KOPT-K1 (cell line): ENCODE data around the gene TRPV4.

Experiments used
- H3K27ac ChIP-seq: fragments of 200-600 bp; sonication (generic); 2 replicates; pipeline ENCODE4 v1.5.1; 2016; ENCODE audit warnings: antibody characterized with exemption, mild to moderate bottlenecking, low read depth, low read length; ENCODE audit not compliant: poor library complexity, severe bottlenecking
- H3K36me3 ChIP-seq: fragments of 200-600 bp; sonication (generic); 2 replicates; pipeline ENCODE4 v1.5.1; 2017; ENCODE audit warnings: antibody characterized with exemption, mild to moderate bottlenecking, low read length, moderate library complexity; ENCODE audit not compliant: insufficient read depth
- H3K9me3 ChIP-seq: fragments of 200-600 bp; sonication (generic); 2 replicates; pipeline ENCODE4 v1.5.1; 2017; ENCODE audit warnings: antibody characterized with exemption, low read length, mild to moderate bottlenecking; ENCODE audit not compliant: insufficient read depth, poor library complexity, severe bottlenecking

The TRPV4 gene

GRCh38 chr12:109771746-109772621, 61.2 kb downstream of the TRPV4 start:
- Histone ChIP-seq H3K9me3 (no peaks in the 10 kb centered on the region), H3K27ac (no peak overlapping the region), H3K36me3 (no peaks in the 10 kb centered on the region)

DNA sequence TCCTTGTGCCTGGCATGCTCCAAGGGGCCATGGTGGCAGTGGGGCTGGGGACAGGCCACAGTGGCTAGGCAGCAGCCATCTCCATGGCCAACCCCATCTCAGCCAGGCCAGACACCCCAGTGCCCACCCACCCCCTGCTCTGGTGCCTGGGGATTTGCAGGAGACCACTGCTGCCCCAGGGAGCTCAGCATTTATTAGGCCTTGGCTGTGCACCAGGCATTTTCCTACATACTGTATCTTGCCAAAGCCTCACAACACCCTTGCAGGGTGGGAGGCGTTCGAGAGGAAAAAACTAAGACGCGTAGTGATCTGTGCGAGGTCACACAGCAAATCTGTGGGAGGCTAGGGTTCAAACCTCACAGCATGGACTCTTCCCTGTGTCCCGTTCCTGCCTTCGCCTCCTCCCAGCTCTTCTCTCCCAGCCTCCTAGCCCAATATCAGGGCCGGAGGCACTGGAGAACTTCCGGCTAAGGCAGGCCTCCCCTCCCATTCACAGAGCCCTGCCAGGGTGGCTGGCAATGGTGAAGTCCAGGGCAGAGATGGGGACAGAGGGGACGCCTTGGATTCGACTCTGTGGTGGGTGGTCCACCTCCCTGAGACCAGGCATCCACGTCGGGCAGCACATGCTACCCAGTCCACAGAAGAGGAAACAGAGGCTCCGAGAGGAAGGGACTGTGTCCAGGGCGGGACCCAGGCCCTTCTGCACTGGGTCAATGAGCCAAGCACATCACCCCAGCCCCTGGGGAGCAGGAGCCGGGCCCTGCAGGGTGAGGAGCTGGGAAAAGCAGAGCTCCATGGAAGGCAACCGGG, 62.1 kb downstream of the TRPV4 start:
- no peak overlapping the region for H3K27ac ChIP-seq
- H3K9me3 ChIP-seq, result no peaks in the 10 kb centered on the region
- H3K36me3 ChIP-seq, result no peaks in the 10 kb centered on the region

- H3K9me3 ChIP-seq, result no peaks in the 10 kb centered on the region
- H3K36me3 ChIP-seq, result no peaks in the 10 kb centered on the region
- no peak overlapping the region for H3K27ac ChIP-seq
Measured at GRCh38 chr12:109770104-109770860, 62.9 kb downstream of the TRPV4 start.

DNA sequence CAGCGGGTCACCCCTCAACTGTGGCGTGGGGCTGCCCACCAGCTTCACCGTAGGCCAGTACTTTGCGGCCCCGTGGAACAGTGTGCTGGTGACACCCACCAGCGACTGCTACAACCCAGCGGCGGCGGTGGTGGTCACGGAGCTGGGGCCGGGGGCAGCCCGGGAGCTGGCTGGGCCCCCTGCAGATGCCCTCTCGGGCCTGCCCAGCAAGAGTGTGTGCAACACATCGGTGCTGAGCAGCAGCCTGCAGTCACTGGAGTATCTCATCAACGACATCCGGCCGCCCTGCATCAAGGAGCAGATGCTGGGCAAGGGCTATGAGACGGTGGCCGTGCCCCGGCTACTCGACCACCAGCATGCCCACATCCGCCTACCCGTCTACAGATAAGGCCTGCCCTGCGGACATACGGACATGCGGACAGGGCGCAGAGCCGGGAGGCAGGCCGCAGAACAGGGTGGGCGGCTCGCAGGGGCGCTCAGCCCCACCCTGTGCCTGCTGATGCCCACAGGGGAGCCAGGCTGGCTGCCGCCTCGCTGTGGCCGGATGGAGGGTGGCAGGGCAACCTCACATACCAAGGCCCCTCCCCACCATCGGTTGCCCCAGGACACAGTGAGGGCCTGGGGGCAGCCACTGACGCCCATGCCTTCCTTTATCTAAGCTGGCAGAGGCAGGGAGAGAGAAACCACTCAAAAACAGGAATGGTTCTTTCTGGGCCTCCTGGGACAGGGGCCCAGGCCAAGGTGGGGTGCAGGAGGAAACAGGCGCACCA, 64.1 kb downstream of the TRPV4 start:
- no peaks in the 10 kb centered on the region for H3K36me3 ChIP-seq

DNA sequence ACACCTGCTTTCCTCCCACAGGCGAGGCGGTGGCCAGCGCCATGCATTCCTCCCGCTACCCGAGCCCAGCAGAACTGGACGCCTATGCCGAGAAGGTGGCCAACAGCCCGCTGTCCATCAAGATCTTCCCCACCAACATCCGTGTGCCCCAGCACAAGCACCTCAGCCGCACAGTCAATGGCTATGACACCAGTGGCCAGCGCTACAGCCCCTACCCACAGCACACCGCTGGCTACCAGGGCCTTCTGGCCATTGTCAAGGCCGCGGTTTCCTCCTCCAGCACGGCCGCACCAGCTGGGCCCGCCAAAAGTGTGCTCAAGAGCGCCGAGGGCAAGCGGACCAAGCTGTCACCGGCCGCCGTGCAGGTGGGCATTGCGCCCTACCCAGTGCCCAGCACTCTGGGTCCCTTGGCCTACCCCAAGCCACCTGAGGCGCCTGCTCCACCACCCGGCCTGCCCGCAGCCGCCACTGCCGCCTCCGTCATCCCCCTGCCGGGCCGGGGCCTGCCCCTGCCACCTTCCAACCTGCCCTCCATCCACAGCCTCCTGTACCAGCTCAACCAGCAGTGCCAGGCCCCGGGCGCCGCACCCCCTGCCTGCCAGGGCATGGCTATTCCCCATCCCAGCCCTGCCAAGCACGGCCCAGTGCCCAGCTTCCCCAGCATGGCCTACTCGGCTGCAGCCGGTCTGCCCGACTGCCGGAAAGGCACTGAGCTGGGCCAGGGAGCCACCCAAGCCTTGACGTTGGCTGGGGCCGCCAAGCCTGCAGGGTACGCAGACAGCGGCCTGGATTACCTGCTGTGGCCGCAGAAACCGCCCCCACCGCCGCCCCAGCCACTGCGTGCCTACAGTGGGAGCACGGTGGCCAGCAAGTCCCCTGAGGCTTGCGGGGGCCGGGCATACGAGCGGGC, 65.0 kb downstream of the TRPV4 start:
- no peak overlapping the region for H3K27ac ChIP-seq
- peaks cover 3% of the 10 kb centered on the region for H3K9me3 ChIP-seq
- no peaks in the 10 kb centered on the region for H3K36me3 ChIP-seq

More for the DNA sequence above, 64.1 kb downstream of the TRPV4 start:
- no peak overlapping the region for H3K27ac ChIP-seq
- H3K9me3 ChIP-seq, result no peaks in the 10 kb centered on the region

- no peak overlapping the region for H3K27ac ChIP-seq
- no peaks in the 10 kb centered on the region for H3K36me3 ChIP-seq
- H3K9me3 ChIP-seq, result peaks cover 5% of the 10 kb centered on the region
Measured at GRCh38 chr12:109767456-109767855, 65.7 kb downstream of the TRPV4 start.

DNA sequence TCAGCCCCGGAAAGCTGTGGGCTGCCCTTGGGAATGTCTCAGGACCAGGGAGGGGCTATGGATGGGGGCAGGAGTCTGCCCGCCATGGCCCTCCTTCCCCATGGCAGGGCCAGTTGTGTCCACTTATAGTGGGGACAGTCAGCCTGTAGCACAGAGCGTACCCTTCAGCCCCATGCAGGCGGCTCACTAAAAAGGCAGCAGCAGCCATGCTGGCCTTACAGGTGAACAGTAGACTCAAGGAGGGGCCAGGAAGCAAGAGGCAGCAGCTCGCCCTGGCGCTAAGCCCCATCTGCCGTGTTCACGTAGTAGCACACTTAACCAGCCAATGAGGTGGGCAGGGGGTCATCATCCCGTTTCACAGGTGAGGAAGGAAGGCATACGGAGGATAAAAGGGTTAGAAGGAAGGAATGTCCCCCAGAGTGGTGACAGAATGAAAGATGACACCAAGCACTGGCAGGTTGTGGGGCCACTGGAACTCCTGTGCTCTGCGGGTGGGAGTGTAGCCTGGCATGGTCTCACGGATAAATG, 66.9 kb downstream of the TRPV4 start:
- Histone ChIP-seq H3K9me3 (peaks cover 5% of the 10 kb centered on the region), H3K36me3 (no peaks in the 10 kb centered on the region)

GRCh38 chr12:109765446-109765810, 67.8 kb downstream of the TRPV4 start:
- Histone ChIP-seq H3K9me3 (peaks cover 5% of the 10 kb centered on the region), H3K36me3 (no peaks in the 10 kb centered on the region), H3K27ac (no peak overlapping the region)

More for the DNA sequence above, 66.9 kb downstream of the TRPV4 start:
- no peak overlapping the region for H3K27ac ChIP-seq

DNA sequence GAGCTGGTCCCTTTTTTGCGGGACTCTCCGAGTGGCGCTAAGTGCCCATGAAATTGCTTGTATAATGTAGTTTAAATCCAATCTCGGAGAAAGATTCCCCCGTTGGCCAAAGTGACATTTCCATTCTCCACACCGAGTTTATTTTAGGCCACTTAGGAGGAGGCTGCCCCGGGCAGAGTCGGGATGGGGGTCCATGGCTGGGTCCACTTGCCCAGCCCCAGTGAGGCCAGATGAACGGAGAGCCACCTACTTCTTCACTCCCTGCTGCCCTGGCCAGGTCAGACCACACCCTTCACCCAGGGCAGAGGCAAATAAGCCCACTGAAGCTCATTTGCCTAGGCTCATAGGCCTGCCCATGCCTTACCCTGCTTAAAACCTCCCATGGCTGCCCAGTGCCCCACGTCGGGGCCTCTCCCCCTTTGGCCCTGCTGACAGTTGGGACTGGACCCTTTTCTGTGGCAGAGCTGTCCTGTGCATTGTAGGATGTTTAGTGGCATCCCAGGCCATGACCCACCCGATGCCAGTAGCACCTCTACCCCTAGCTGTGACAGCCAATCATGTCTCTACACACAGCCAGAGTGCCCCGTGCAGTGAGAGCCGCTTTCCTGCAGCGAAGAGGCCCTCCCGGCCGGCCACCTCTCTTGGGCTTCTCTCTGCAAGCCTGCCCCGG, 68.3 kb downstream of the TRPV4 start:
- Histone ChIP-seq H3K9me3 (peaks cover 5% of the 10 kb centered on the region), H3K27ac (no peak overlapping the region), H3K36me3 (no peaks in the 10 kb centered on the region)

GRCh38 chr12:109764123-109764522, 69.1 kb downstream of the TRPV4 start:
- H3K36me3 ChIP-seq, result no peaks in the 10 kb centered on the region
- no peak overlapping the region for H3K27ac ChIP-seq
- peaks cover 5% of the 10 kb centered on the region for H3K9me3 ChIP-seq

GRCh38 chr12:109763201-109763841, 69.9 kb downstream of the TRPV4 start:
- H3K36me3 ChIP-seq, result no peaks in the 10 kb centered on the region
- H3K27ac ChIP-seq, result no peak overlapping the region
- peaks cover 5% of the 10 kb centered on the region for H3K9me3 ChIP-seq

GRCh38 chr12:109762673-109763191, 70.5 kb downstream of the TRPV4 start:
- H3K27ac ChIP-seq, result no peak overlapping the region
- no peaks in the 10 kb centered on the region for H3K36me3 ChIP-seq
- H3K9me3 ChIP-seq, result peaks cover 5% of the 10 kb centered on the region
